Nephron (organoid): ENCODE results near the gene P2RX7.
"Not testable (repeated sequence)": the region's sequence is repeated elsewhere in the genome, so short reads cannot be mapped to it uniquely, and the experiment has no call there.

Experiments
- H3K27ac Mint-ChIP-seq, 3 experiments: 2 replicates each; pipeline ENCODE4 v1.8.0; 2020; ENCODE audit warnings: mixed read lengths in 3 of 3, mild to moderate bottlenecking in 2 of 3, moderate library complexity in 1 of 3
- H3K27me3 Mint-ChIP-seq: 2 replicates; pipeline ENCODE4 v1.8.0; 2021; ENCODE audit warnings: low read depth, mild to moderate bottlenecking, moderate library complexity, mixed read lengths
- H3K36me3 Mint-ChIP-seq: 2 replicates; pipeline ENCODE4 v1.8.0; 2020; ENCODE audit warnings: low read depth, mixed read lengths
- H3K4me1 Mint-ChIP-seq: 2 replicates; pipeline ENCODE4 v1.8.0; 2020; ENCODE audit warnings: mixed read lengths
- H3K4me3 Mint-ChIP-seq, 3 experiments: 2 replicates each; pipeline ENCODE4 v1.8.0; 2020; ENCODE audit warnings: mild to moderate bottlenecking in 3 of 3, mixed read lengths in 3 of 3, moderate library complexity in 2 of 3
- H3K9me3 Mint-ChIP-seq: 2 replicates; pipeline ENCODE4 v1.8.0; 2020; ENCODE audit warnings: mixed read lengths
- TF ChIP-seq, protein P1 (sequence below), 3 experiments: fragments of 200-600 bp; sonication (generic); IDR thresholded peaks; one replicate each; pipeline ENCODE4 v1.5.0; 2021; ENCODE audit warnings: antibody characterized with exemption in 3 of 3; ENCODE audit not compliant: unreplicated experiment in 3 of 3

P2RX7 gene

DNA sequence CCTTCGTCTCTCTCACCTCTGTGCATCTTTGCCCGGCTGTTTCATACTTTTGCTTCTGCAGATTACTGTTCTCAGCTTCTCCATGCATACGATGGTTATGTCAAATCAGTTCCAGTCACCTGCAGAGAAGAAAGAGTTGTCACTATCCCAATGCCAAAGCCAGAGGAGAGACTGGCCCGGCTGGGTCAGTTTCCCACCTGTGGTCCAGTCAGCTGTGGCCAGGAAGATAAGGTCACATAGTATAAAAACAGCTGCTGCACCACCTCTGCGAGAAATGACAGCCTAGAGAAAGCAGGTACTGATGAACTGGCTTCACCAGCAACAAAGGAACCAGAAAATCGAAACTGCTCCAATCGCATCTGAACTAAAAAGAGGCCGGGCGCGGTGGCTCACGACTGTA lies 70.8 kb downstream of the P2RX7 start:
- Mint-ChIP-seq H3K4me3 (no peak overlapping the region), H3K4me1 (no peaks in the 10 kb centered on the region), H3K27me3 (peaks cover 7% of the 10 kb centered on the region), H3K36me3 (no peaks in the 10 kb centered on the region), H3K27ac (no peak overlapping the region), H3K9me3 (no peaks in the 10 kb centered on the region)
- TF ChIP-seq, protein P1, sequence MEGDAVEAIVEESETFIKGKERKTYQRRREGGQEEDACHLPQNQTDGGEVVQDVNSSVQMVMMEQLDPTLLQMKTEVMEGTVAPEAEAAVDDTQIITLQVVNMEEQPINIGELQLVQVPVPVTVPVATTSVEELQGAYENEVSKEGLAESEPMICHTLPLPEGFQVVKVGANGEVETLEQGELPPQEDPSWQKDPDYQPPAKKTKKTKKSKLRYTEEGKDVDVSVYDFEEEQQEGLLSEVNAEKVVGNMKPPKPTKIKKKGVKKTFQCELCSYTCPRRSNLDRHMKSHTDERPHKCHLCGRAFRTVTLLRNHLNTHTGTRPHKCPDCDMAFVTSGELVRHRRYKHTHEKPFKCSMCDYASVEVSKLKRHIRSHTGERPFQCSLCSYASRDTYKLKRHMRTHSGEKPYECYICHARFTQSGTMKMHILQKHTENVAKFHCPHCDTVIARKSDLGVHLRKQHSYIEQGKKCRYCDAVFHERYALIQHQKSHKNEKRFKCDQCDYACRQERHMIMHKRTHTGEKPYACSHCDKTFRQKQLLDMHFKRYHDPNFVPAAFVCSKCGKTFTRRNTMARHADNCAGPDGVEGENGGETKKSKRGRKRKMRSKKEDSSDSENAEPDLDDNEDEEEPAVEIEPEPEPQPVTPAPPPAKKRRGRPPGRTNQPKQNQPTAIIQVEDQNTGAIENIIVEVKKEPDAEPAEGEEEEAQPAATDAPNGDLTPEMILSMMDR (IDR thresholded peaks at IDR 0.05; ENCODE audit: unreplicated experiment in 3 of 3) = no peak

DNA sequence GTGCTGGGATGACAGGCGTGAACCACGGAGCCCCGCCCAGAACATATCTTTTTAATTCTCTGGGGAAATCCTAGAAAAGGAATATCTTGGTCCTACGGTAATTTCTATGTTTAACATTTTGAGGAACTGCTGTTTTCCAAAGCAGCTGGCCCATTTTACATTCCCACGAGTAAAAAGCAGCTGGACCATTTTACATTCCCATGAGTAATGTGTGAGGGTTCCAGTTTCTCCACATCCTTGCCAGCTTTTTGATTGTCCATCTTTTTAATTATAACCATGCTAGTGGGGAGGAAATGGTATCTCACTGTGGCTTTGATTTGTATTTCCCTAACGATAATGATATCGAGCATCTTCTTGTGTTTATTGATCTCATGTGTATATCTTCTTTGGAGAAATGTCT lies 72.8 kb downstream of the P2RX7 start:
- Mint-ChIP-seq H3K4me1 (peaks cover under 1% of the 10 kb centered on the region), H3K36me3 (no peaks in the 10 kb centered on the region), H3K27ac (no peak overlapping the region), H3K27me3 (peaks cover 7% of the 10 kb centered on the region), H3K4me3 (no peak overlapping the region), H3K9me3 (no peaks in the 10 kb centered on the region)
- TF ChIP-seq, protein P1 (IDR thresholded peaks at IDR 0.05; ENCODE audit: unreplicated experiment in 3 of 3) = no peak

DNA sequence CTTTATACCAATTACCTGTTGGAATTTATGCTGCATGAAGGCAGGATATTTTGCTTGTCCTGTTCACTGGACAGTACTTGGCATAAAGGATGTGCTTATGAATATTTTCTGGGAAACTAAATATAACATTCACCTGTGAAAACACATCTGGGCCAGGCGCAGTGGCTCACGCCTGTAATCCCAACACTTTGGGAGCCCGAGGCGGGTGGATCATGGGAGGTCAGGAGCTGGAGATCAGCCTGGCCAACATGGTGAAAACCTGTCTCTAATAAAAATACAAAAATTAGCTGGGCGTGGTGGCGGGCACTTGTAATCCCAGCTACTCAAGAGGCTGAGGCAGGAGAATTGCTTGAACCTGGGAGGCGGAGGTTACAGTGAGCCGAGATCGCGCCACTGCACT lies 75.9 kb downstream of the P2RX7 start:
- not testable (repeated sequence) for H3K4me1 Mint-ChIP-seq, H3K36me3 Mint-ChIP-seq, H3K27me3 Mint-ChIP-seq, H3K9me3 Mint-ChIP-seq
- H3K27ac Mint-ChIP-seq = peak overlapping the region; percentile 9 to 61 (median 40)
- peak overlapping the region; percentile 61 to 74 (median 66) for H3K4me3 Mint-ChIP-seq

DNA sequence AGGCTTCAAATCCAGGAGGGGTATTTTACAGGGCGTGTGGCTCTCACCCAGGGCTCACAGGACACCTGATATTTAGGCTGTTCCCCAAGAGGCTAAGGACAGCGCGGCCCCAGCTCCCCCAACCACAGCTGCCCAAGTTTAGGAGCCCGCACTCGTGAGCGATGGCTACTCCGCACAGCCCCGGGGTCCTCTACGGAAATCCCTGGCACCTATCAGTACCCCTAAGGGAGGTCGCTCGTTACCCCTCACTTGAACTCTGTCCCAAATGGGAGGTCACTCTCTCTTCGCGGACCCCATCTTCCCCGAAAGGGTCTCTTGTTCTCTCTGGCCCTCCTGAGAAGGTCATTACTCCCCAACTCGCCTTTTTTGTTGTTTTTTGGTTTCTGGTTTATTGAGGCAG lies 76.5 kb downstream of the P2RX7 start:
- Mint-ChIP-seq H3K27ac (peak overlapping the region in 2 of 3 experiments; percentile 27 to 61), H3K36me3 (peaks cover 1% of the 10 kb centered on the region), H3K9me3 (no peaks in the 10 kb centered on the region), H3K27me3 (peaks cover 4% of the 10 kb centered on the region), H3K4me1 (peaks cover 7% of the 10 kb centered on the region), H3K4me3 (peak overlapping the region; percentile 61 to 74 (median 66))
- TF ChIP-seq, protein P1 (IDR thresholded peaks at IDR 0.05; ENCODE audit: unreplicated experiment in 3 of 3) = no peak

DNA sequence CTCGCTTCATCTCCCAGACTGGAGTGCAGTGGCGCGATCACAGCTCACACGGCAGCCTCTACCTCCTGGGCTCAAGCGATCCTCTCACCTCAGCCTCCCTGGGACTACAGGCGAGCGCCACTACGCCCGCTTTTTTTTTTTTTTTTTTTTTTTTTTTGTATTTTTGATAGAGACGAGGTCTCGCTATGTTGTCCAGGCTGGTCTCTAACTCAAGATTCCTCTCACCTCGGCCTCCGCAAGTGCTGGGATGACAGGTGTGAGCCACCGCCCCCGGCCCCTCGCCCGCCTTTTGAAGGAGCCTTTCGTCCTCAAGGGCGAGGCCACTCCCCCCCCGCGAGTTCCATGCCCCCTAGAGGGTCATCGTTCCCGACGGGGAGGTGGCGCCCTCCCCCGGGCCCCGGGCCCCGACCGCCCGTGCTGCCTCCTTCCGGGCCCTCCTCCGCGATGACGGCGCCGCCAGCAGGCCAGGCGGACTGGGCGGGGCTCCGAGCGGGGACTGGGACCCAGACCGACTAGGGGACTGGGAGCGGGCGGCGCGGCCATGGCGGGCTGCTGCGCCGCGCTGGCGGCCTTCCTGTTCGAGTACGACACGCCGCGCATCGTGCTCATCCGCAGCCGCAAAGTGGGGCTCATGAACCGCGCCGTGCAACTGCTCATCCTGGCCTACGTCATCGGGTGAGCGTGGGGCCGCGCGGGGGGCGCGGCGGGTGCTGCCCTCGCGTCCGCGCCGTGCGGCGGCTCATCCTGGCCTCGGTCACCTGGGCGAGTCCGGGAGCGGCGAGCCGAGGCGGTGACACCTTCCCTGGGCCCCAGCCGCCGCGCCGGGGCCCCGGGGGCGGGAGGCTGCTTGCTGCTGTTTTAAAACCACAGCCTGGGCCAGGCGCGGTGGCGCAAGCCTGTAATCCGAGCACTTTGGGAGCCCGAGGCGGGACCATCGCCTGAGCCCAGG lies 77.2 kb downstream of the P2RX7 start, which contains the start of gene P2RX4:
Gene P2RX4, plus strand, starts transcription at position 506 of the 949 bp plus-strand sequence. Its CDS starts 36 bp downstream, at position 542.
- Mint-ChIP-seq H3K27me3 (peaks cover 4% of the 10 kb centered on the region), H3K27ac (peak within 1 kb of the TSS; percentile 88 to 90 (median 88)), H3K4me3 (peak within 1 kb of the TSS; percentile 84 to 94 (median 92)), H3K4me1 (peaks cover 11% of the 10 kb centered on the region), H3K36me3 (peaks cover 5% of the 10 kb centered on the region), H3K9me3 (no peaks in the 10 kb centered on the region)
- TF ChIP-seq, protein P1 (IDR thresholded peaks at IDR 0.05; ENCODE audit: unreplicated experiment in 3 of 3) = peak in 1 of 3 experiments; percentile 30

DNA sequence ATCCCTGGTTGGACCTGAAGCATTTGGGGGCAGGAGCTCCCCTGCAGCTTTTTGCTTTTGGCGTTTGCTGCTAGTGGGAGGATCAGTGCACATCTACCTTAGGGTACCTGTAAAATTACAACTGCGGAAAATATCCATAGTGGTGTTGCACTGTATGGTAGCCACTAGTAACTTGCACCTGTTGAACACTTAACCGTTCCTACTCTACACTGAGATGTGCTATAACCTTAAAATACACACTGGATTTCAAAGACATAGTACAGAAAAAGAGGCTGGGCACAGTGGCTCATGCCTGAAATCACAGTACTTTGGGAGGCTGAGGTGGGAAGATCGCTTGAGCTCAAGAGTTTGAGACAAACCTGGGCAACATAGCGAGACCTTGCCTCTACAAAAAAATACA lies 80.2 kb downstream of the P2RX7 start:
- Mint-ChIP-seq H3K4me1 (peaks cover 16% of the 10 kb centered on the region), H3K27ac (no peak overlapping the region), H3K4me3 (peak overlapping the region in 1 of 3 experiments; percentile 43), H3K27me3 (peaks cover 2% of the 10 kb centered on the region), H3K9me3 (no peaks in the 10 kb centered on the region), H3K36me3 (peaks cover 5% of the 10 kb centered on the region)
- TF ChIP-seq, protein P1 (IDR thresholded peaks at IDR 0.05; ENCODE audit: unreplicated experiment in 3 of 3) = no peak
